MCF 10A (cell line): ENCODE data around the gene GPR107. TPM values are rescaled to one million over a fixed set of nuclear protein-coding genes. Genes with fewer than 3 reads are reported as not detected.

ENCODE experiments used
- BruUV-seq: library from RNA; stranded (reverse); fragments of 400-500 nt; replicated peaks from 2 replicates; lab custom pipeline; 2021; lab: Mats Ljungman, UMichigan
- CTCF ChIA-PET: fragments of 300-600 bp; sonication (Branson Sonifier 250); formaldehyde crosslinking; extraction: SDS; loops from one replicate; lab custom pipeline; 2021; ENCODE audit warnings: antibody characterized with exemption, inconsistent platforms; lab: Yijun Ruan, JAX
- POLR2A ChIA-PET: fragments of 300-600, 350-650 bp; sonication (Branson Sonifier 250); formaldehyde crosslinking; extraction: SDS; loops from one replicate; lab custom pipeline; 2020; ENCODE audit warnings: antibody characterized with exemption, inconsistent platforms; lab: Yijun Ruan, JAX
- DNase-seq: peaks from one replicate; pipeline ENCODE4 v3.0.0-alpha.2; 2018; ENCODE audit not compliant: unreplicated experiment
- H3K27ac Mint-ChIP-seq: one replicate; pipeline ENCODE4 v1.8.0; 2022; ENCODE audit warnings: mild to moderate bottlenecking, low read depth, mixed read lengths; ENCODE audit not compliant: unreplicated experiment
- H3K27me3 Mint-ChIP-seq: one replicate; pipeline ENCODE4 v1.8.0; 2022; ENCODE audit warnings: mixed read lengths; ENCODE audit not compliant: insufficient read depth, unreplicated experiment
- H3K36me3 Mint-ChIP-seq: one replicate; pipeline ENCODE4 v1.8.0; 2022; ENCODE audit warnings: mild to moderate bottlenecking, moderate library complexity, mixed read lengths; ENCODE audit not compliant: insufficient read depth, unreplicated experiment
- H3K4me1 Mint-ChIP-seq: one replicate; pipeline ENCODE4 v1.8.0; 2022; ENCODE audit warnings: mixed read lengths; ENCODE audit not compliant: insufficient read depth, unreplicated experiment
- H3K4me3 Mint-ChIP-seq: one replicate; pipeline ENCODE4 v1.8.0; 2022; ENCODE audit warnings: mild to moderate bottlenecking, moderate library complexity, mixed read lengths; ENCODE audit not compliant: unreplicated experiment
- H3K9me3 Mint-ChIP-seq: one replicate; pipeline ENCODE4 v1.8.0; 2022; ENCODE audit warnings: mixed read lengths; ENCODE audit not compliant: unreplicated experiment
- CTCF ChIP-seq: fragments of 200-600 bp; IDR thresholded peaks from one replicate; pipeline ENCODE4 v1.8.0; 2022; ENCODE audit warnings: antibody characterized with exemption, mild to moderate bottlenecking; ENCODE audit not compliant: unreplicated experiment
- intact Hi-C: fragments of 100-400 bp; cut with micrococcal nuclease; formaldehyde crosslinking; loops from 2 replicates; pipeline ENCODE4 v1.14.1; 2022
- total RNA-seq: library from RNA; stranded (reverse); gene quantifications from 2 replicates; pipeline ENCODE4 v1.2.3, GENCODE V29; 2022

The GPR107 gene
- total RNA-seq, 1 experiment from 2014 or later, result 32.9 TPM

GRCh38 chr9:130124085-130124860, 70.6 kb downstream of the GPR107 start:
- H3K27me3 Mint-ChIP-seq, result no peaks in the 10 kb centered on the region
- no peaks in the 10 kb centered on the region for H3K9me3 Mint-ChIP-seq
- POLR2A ChIA-PET, result no interaction called here
- no TSS peak for BruUV-seq
- TF ChIP-seq CTCF, result no peak
- H3K27ac Mint-ChIP-seq, result no peak overlapping the region
- H3K4me3 Mint-ChIP-seq, result no peak overlapping the region
- CTCF ChIA-PET, result interaction anchor here (0.6 to 1.4 kb wide), 4 partner anchors 10 to 930 kb away, joined by 3 to 6 read pairs (median 3); no protein-coding TSS in a partner anchor
- H3K4me1 Mint-ChIP-seq, result no peaks in the 10 kb centered on the region
- intact Hi-C loops, result no loop called here
- DNase-seq, result no peak
- H3K36me3 Mint-ChIP-seq, result peaks cover 79% of the 10 kb centered on the region

GRCh38 chr9:130126721-130127433, 73.2 kb downstream of the GPR107 start:
- BruUV-seq, result no TSS peak
- Mint-ChIP-seq H3K27me3 (no peaks in the 10 kb centered on the region), H3K27ac (no peak overlapping the region), H3K4me3 (no peak overlapping the region), H3K9me3 (no peaks in the 10 kb centered on the region), H3K4me1 (no peaks in the 10 kb centered on the region), H3K36me3 (peaks cover 92% of the 10 kb centered on the region)
- no peak for DNase-seq
- ChIA-PET POLR2A (no interaction called here), CTCF (interaction anchor here (0.6 to 1.0 kb wide), 2 partner anchors 20 to 197 kb away, joined by 3 read pairs; no protein-coding TSS in a partner anchor)
- intact Hi-C loops, result no loop called here
- no peak for TF ChIP-seq CTCF

- H3K4me3 Mint-ChIP-seq, result no peak overlapping the region
- intact Hi-C loops, result no loop called here
- peaks cover 79% of the 10 kb centered on the region for H3K36me3 Mint-ChIP-seq
- no peak for TF ChIP-seq CTCF
- CTCF ChIA-PET, result interaction anchor here (1.1 kb wide), 1 partner anchor 21 kb away, joined by 4 read pairs; no protein-coding TSS in a partner anchor
- H3K27ac Mint-ChIP-seq, result no peak overlapping the region
- BruUV-seq, result no TSS peak
- POLR2A ChIA-PET, result no interaction called here
- H3K27me3 Mint-ChIP-seq, result no peaks in the 10 kb centered on the region
- DNase-seq, result no peak
- no peaks in the 10 kb centered on the region for H3K9me3 Mint-ChIP-seq
- no peaks in the 10 kb centered on the region for H3K4me1 Mint-ChIP-seq
These were observed 74.5 kb downstream of the GPR107 start for GRCh38 chr9:130128251-130128650.
